GM12801 (cell line): ENCODE measurements around the gene SBK2.

Experiments
- TF ChIP-seq, protein P1 (sequence below): IDR thresholded peaks from one replicate; pipeline ENCODE4 v1.5.1; 2011; ENCODE audit warnings: control low read depth; ENCODE audit not compliant: insufficient read length; ENCODE audit errors: extremely low read depth

The SBK2 gene

DNA sequence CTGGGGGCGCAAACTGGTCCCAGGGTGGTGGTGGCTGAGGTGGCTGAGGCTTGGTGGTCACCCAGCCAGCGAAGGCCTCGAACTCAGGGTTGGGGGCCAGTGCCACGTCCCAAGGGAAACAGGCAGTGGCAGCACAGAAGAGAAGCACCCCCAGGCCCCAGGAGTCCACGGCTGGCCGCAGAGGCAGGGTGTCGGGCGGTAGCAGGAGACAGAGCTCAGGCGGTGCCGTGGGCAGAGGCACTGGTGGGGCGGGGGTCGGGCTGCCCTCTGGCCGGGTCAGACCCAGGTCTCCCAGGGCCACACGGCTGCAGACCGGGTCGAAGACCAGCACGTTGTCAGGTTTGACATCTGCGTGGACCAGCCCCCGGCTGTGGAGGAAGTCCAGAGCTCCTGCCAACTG is 4.2 kb upstream of the SBK2 start:
- TF ChIP-seq, protein P1, sequence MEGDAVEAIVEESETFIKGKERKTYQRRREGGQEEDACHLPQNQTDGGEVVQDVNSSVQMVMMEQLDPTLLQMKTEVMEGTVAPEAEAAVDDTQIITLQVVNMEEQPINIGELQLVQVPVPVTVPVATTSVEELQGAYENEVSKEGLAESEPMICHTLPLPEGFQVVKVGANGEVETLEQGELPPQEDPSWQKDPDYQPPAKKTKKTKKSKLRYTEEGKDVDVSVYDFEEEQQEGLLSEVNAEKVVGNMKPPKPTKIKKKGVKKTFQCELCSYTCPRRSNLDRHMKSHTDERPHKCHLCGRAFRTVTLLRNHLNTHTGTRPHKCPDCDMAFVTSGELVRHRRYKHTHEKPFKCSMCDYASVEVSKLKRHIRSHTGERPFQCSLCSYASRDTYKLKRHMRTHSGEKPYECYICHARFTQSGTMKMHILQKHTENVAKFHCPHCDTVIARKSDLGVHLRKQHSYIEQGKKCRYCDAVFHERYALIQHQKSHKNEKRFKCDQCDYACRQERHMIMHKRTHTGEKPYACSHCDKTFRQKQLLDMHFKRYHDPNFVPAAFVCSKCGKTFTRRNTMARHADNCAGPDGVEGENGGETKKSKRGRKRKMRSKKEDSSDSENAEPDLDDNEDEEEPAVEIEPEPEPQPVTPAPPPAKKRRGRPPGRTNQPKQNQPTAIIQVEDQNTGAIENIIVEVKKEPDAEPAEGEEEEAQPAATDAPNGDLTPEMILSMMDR = no peak

DNA sequence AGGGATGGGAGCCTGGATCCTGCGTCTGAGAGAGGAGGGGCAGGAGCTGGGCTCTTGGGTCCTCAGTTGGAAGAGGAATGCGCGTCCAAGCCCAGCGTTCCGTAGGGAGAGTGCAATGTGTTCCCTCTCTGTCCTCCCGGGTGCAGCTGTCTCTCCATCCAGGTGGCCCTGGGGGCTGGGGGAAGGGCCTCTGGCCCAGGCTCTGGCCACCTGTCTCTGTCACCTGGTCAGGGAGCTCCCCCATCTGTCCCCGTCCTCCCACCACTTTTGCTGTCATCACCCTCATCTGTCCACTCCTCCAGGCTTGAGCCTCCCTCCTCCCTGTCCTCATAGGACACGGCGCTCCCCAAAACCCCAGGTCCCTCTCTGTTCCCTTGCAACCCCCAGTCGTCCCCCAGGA is 3.7 kb upstream of the SBK2 start:
- TF ChIP-seq, protein P1 = no peak

DNA sequence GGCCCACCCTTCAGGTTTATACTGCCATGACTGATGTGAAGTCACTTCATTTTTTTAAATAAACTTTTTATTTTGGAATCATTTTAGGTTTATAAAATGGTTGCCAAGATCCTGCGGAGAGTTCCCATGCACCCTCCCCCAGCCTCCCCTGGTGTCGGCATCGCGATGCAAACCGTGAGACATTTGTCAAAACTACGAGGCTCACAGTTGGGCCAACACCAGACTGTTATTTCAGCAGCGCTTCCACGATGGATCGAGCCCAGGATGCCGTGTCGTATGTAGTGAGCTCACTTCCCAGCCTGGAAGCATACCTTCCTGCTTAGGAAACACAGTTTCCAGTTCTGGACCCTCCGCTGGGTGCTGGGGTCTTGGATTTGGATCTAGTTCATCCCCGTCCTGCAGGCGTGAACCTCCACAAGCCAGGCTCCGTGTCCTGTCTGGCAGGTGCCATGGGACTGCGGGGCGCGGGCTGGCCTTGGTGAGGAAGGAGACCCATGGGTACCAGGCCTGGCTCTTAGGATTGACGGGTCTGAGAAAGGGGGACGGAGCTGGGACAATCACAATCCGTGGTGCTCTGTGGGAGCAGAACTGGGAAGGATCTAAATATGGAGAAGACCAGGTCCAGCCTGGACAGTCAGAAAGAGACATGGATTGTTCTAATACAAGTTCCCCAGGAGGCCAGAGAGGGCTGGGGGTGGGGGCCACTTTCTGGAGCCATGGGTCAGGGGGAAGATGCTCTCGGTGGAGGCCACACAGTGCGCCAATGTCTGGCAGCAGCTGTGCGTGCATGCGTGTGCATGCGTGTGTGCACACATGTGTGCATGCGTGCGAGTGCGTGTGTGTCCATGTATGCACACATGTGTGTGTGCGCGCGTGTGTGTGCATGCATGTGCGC is 2.4 kb upstream of the SBK2 start:
- TF ChIP-seq, protein P1 = no peak

DNA sequence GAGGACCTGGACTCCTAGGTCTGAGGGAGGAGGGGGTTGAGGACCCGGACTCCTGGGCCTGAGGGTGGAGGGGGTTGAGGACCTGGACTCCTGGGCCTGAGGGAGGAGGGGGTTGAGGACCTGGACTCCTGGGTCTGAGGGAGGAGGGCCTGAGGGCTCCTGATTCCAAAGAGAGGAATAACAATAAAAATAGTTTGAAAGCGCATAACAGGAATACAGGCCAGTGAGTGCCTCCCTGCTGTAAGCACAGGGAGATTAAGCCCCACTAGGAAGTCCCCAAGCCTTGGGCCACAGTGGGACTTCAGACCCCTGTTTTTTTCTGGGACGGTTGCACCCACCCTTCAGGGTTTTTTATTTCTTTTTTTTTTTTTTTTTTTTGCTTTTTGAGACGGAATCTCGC is 1.2 kb upstream of the SBK2 start:
- TF ChIP-seq, protein P1 = no peak

DNA sequence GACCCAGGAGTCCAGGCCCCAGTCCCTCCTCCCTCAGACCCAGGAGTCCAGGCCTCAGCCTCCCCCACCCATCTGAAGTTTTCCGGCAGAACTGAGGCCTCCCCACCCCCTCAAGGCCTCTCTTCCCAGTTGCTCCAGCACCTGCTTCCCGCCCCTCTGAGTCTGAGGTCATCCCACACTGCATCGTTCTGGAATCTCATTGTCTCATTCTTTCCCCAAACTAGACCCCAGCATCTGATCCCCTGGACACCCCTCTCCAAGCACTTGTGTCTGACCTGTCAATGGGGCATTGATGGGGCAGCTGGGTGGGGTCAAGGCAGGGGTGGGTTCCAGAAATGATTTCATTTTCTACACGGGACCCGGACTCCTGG is 793 bp upstream of the SBK2 start:
- TF ChIP-seq, protein P1 = no peak

DNA sequence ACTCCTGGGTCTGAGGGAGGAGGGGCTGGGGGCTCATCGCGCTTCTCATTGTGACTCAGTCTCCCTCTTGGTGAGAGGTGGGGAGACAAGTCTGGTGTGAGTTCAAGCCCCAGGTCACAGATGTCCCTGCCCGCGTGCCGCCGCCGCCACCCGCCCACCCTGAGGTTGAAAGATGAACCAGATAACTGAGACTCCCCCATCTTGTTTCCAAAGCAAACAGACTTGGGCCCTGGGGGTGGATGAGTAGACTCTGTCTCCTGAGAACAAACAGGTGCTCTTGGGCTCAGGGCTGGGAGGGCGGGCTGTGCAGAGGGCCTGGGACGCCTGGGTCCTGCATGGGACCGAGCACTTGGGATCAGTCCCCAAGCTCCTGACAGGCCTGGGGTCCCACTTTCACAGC is 567 bp downstream of the SBK2 start:
- TF ChIP-seq, protein P1 = no peak

DNA sequence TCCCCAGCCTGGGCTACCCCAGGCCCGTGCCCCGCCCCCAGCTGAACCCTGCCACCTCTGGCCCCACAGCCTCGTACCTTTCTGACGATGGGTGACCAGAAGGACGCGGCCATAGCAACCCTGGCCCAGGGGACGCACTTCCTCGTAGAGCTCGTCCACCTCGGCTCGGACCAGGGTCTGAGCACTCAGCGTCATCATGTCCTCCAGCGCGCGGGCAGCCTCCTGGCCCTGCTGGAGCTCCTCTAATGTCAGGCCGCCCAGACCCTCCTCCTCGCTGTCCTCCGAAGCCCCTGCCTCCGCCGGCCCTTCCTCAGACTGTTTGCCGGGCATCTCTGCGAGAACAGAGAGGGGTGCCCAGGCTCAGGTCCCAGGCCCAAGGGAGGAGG is 975 bp downstream of the SBK2 start:
- TF ChIP-seq, protein P1 = no peak
